Measurements from ENCODE around the gene SPRYD3.

- TF ChIP-seq CTCF (IDR thresholded peaks at IDR 0.05; ENCODE audit: low read depth, low read length, poor library complexity, severe bottlenecking) (no peak), EZH2phosphoT487 (IDR thresholded peaks at IDR 0.05; ENCODE audit: borderline replicate concordance, low read length) (no peak)
Observed at GRCh38 chr12:53107122-53107521, 27.9 kb upstream of the SPRYD3 start.
